Peyer's patch (tissue), 4 donors: Measurements from ENCODE around the gene MUC5AC.

Source experiments
- CTCF ChIP-seq, 6 experiments: fragments of 450-650 bp in 4 of 6; fragments of 200-600 bp in 2 of 6; sonication (generic) in 1 of 6; IDR thresholded peaks; one replicate each; pipeline ENCODE4 v1.5.1; 2017 to 2019; ENCODE audit warnings: antibody characterized with exemption in 6 of 6, mild to moderate bottlenecking in 3 of 6, moderate library complexity in 1 of 6
- POLR2A ChIP-seq, 2 donors: fragments of 450-650 bp; IDR thresholded peaks; one replicate each; pipeline ENCODE4 v1.5.1; 2017; ENCODE audit warnings: antibody characterized with exemption in 2 of 2, mild to moderate bottlenecking in 2 of 2, moderate library complexity in 2 of 2

GRCh38 chr11:1117992-1118391 lies 39.8 kb upstream of the MUC5AC start:
- TF ChIP-seq POLR2A (IDR thresholded peaks at IDR 0.05): no peak
- TF ChIP-seq CTCF (IDR thresholded peaks at IDR 0.05): no peak
